ENCODE measurements around the gene LITAFD. TPM values are rescaled to one million over a fixed set of nuclear protein-coding genes. Genes with fewer than 3 reads are reported as not detected.

The LITAFD gene
- total and polyA plus RNA-seq, 10 of the 15 experiments (the other 5 are each of a cell fraction or from before 2014, with no cell fraction given): not detected

DNA sequence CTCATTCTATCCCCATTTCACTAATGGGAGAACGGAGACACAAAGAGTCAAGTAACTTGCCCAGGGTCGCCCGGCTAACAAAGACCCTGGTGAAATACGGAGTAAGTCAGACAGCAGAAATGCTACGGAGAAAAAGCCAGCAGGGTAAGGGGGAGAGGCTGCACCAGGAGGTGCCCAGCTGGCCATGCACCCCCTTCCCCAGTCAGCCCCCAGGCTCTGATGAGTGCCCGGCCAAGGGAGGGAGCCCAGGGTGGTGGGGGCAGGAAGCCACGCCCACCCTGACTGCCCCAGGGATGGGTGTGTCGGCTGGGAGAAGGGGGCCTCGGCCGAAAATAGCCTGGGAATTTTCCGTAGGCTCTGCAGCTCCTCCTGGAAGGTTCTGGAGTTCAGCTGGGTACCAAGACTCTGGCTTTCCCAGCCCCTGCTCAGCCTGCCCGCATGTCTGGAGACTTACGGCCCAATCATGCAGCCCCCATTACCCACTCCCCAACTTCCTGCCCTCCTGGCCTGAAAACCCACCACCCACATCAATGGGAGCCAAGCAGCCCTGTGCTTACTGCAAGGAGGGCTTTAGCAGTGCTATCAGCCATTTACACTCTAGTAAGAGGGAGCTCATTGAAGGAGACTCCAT is 17.6 kb upstream of the LITAFD start:
- FAIRE-seq (no peak), ATAC-seq (no peak), DNase-seq (ENCODE audit: low read depth, low spot score) (no peak)
- no TSS peak for BruUV-seq (replicated peaks)
- intact Hi-C loops (cut with micrococcal nuclease; ENCODE audit: unreplicated experiment) (no loop called here), in situ Hi-C loops (cut with MboI) (no loop called here)
- POLR2A ChIA-PET: interaction anchor here (0.6 to 0.8 kb wide), 2 partner anchors 8 to 78 kb away, joined by 3 to 7 read pairs; no protein-coding TSS in a partner anchor
- H4K20me1 ChIP-seq (ENCODE audit: control insufficient read depth, insufficient read depth): peaks cover 8% of the 10 kb centered on the region
- RAD21 ChIA-PET (ENCODE audit: unreplicated experiment): interaction anchor here (1.4 to 1.6 kb wide), 2 partner anchors 16 to 27 kb away, joined by 4 read pairs; no protein-coding TSS in a partner anchor
- no peak overlapping the region for H3K27ac ChIP-seq (ENCODE audit: control insufficient read depth, insufficient read depth)
- no peaks in the 10 kb centered on the region for H3K27me3 ChIP-seq (replicated peaks in 1 of 2; ENCODE audit: control insufficient read depth in 2 of 2, insufficient read depth in 2 of 2, low read length in 1 of 2)
- H3K9me3 ChIP-seq (replicated peaks; ENCODE audit: control insufficient read depth, insufficient read depth, low read length): no peaks in the 10 kb centered on the region; the same call in 2 of the 3 replicates
- no peak overlapping the region for H3K9ac ChIP-seq (ENCODE audit: control insufficient read depth, insufficient read depth, low read length)
- H3K4me3 ChIP-seq: no peak overlapping the region
- H3K4me2 ChIP-seq (ENCODE audit: control insufficient read depth, insufficient read depth): no peak overlapping the region; the same call in 1 of the 2 replicates
- SMC1A ChIA-PET (ENCODE audit: uncharacterized antibody, unreplicated experiment): interaction anchor here (0.8 kb wide), 1 partner anchor 17 kb away, joined by 3 read pairs; the partner anchor contains the start of gene LITAFD
- TF ChIP-seq ZSCAN29 (IDR thresholded peaks at IDR 0.05) (no peak), ZNF207 (IDR thresholded peaks at IDR 0.05; ENCODE audit: borderline replicate concordance) (no peak), NKRF (conservative IDR thresholded peaks at IDR 0.05) (no peak), ZNF24 (IDR thresholded peaks at IDR 0.05) (no peak), EZH2 (IDR thresholded peaks at IDR 0.05; ENCODE audit: borderline replicate concordance, control insufficient read depth, low read depth, low read length) (no peak), ZBED1 (IDR thresholded peaks at IDR 0.05; ENCODE audit: borderline replicate concordance) (no peak), BHLHE40 (IDR thresholded peaks at IDR 0.05; ENCODE audit: borderline replicate concordance in 1 of 2, low read depth in 2 of 2, low read length in 1 of 2) (no peak), PKNOX1 (IDR thresholded peaks at IDR 0.05) (no peak), SREBF1 (IDR thresholded peaks at IDR 0.05; ENCODE audit: low read length) (no peak), NR2C1 (IDR thresholded peaks at IDR 0.05) (no peak), PML (IDR thresholded peaks at IDR 0.05; ENCODE audit: low read length) (no peak), ZNF384 (IDR thresholded peaks at IDR 0.05; ENCODE audit: borderline replicate concordance, low read depth, low read length) (no peak), CHD4 (IDR thresholded peaks at IDR 0.05) (no peak), NBN (IDR thresholded peaks at IDR 0.05) (no peak), SUPT20H (IDR thresholded peaks at IDR 0.05; ENCODE audit: borderline replicate concordance, control insufficient read depth, low read depth, low read length) (no peak), GATAD2B (conservative IDR thresholded peaks at IDR 0.05; ENCODE audit: low read depth) (no peak)
- TF ChIP-seq, protein P1, sequence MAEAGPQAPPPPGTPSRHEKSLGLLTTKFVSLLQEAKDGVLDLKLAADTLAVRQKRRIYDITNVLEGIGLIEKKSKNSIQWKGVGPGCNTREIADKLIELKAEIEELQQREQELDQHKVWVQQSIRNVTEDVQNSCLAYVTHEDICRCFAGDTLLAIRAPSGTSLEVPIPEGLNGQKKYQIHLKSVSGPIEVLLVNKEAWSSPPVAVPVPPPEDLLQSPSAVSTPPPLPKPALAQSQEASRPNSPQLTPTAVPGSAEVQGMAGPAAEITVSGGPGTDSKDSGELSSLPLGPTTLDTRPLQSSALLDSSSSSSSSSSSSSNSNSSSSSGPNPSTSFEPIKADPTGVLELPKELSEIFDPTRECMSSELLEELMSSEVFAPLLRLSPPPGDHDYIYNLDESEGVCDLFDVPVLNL (IDR thresholded peaks at IDR 0.05; ENCODE audit: low read depth, low read length): no peak
- TF ChIP-seq, protein P2, sequence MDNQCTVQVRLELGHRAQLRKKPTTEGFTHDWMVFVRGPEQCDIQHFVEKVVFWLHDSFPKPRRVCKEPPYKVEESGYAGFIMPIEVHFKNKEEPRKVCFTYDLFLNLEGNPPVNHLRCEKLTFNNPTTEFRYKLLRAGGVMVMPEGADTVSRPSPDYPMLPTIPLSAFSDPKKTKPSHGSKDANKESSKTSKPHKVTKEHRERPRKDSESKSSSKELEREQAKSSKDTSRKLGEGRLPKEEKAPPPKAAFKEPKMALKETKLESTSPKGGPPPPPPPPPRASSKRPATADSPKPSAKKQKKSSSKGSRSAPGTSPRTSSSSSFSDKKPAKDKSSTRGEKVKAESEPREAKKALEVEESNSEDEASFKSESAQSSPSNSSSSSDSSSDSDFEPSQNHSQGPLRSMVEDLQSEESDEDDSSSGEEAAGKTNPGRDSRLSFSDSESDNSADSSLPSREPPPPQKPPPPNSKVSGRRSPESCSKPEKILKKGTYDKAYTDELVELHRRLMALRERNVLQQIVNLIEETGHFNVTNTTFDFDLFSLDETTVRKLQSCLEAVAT (IDR thresholded peaks at IDR 0.05): no peak
- H3K36me3 ChIP-seq (ENCODE audit: control insufficient read depth in 2 of 2, insufficient read depth in 2 of 2, low read length in 1 of 2): peaks cover 5 to 13% of the 10 kb centered on the region in 2 experiments; a peak in 2 of 4 replicates
- H2AFZ ChIP-seq (ENCODE audit: control insufficient read depth, low read depth, low read length): no peak overlapping the region
- CTCF ChIA-PET: interaction anchor here (1.6 kb wide), 2 partner anchors 9 to 16 kb away, joined by 5 to 6 read pairs; no protein-coding TSS in a partner anchor
- 66% methylated on average over 13 of the region's 13 CpGs for WGBS (ENCODE audit: insufficient coverage, insufficient replicate concordance, low lambda C conversion rate, missing lambda C conversion rate)
- H3K79me2 ChIP-seq (ENCODE audit: control insufficient read depth, insufficient read depth, low read length): peaks cover 73% of the 10 kb centered on the region
- peaks cover 8% of the 10 kb centered on the region for H3K4me1 ChIP-seq (ENCODE audit: control insufficient read depth, insufficient read depth, low read length)
